CD1c-positive myeloid dendritic cell (primary cell): ENCODE results near the gene FAM50B.

Experiments used
- DNase-seq: peaks from one replicate; pipeline ENCODE4 v3.0.0-alpha.2; 2016; ENCODE audit errors: extremely low spot score

FAM50B gene, protein sequence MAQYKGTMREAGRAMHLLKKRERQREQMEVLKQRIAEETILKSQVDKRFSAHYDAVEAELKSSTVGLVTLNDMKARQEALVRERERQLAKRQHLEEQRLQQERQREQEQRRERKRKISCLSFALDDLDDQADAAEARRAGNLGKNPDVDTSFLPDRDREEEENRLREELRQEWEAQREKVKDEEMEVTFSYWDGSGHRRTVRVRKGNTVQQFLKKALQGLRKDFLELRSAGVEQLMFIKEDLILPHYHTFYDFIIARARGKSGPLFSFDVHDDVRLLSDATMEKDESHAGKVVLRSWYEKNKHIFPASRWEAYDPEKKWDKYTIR

DNA sequence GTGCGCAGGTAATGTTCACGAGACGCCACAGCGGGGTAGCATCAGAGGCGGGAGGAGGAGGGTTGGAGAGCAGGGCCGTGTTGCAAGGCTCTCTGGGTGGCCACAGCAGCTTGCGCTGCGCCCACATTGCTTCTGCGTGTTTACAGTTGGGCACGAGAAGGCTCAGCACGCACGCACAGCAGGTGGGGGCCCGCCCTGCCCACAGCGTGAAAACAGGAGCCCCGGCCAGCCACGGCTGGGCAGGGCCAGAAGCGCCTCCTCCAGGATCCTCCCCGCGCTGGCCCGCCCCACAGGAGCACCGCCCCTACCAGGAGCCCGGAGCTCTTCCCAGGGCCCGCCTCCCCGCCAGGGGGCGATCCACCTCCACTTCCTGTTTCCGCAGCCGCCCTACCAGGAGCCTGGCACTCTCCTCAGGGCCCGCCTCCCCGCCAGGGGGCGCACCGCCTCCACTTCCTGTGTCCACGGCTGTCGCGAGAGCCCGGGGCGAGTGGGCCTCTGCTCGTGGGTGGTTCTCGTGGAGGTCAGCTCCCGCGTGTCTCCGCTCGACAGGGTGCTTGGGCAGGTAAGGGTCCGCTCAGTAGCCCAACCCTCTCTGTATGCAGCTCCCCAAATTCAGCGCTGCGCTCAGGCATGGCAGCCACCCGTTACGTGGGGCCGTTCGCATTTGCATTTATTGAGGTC, at the start of gene FAM50B:
TSS of gene FAM50B (plus strand) at position 449 of the 681 bp plus-strand sequence. CDS start 439 bp downstream, outside the sequence.
- DNase-seq, result peak; percentile 92

DNA sequence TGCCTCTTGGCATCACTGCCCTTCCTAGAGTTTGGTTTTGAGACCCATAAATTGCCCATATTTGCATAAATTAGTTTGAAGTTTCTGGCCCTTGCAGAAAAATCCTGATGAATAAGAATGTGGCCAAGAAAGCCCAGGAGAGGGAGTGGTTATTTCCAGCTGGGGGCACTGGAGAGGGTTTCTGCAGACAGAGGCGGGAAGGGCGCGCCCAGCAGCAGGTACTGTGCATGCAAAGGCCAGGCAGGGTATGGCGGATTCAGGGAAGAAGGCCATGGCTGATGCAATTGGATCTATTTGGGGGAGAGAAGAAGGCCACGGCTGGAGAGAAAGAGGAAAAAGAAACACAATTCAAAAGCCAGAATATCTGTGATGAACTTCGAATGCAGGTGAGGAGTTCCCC, 49.5 kb upstream of the FAM50B start:
- no peak for DNase-seq

DNA sequence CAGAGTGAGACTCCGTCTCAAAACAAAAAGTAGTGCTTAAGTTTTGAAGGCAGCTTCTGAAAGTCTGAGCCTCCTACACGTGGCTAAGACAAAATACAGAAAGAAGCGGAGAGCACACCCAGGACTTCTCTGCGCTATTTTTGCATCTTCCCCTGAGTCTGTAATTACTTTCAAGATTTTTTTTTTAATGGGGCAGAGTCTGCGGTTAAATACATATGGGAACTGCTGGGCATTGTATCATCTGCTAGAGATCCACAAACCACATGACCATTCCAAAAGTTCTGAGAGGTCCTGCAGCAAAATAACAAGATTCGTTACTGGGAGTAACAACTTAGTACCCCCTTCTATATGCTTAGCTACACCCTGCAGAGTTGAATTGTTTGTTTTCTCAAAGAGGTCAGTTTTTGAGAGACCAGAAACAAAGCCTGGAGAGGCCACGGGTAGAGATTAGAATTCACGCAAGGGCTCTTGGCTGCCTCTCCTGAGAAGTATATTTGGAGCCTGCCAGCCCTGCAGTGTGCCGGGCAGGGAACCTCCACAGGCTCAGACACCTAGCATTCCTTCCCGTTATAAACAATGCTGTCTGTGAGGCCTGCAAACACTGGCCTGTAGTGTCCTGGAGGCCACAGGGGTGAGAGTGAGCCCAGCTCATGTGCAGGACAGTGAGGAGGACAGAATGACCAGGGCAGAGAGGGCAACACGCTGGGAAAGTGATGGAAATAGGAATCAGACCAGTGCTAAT, 48.2 kb upstream of the FAM50B start:
- no peak for DNase-seq

DNA sequence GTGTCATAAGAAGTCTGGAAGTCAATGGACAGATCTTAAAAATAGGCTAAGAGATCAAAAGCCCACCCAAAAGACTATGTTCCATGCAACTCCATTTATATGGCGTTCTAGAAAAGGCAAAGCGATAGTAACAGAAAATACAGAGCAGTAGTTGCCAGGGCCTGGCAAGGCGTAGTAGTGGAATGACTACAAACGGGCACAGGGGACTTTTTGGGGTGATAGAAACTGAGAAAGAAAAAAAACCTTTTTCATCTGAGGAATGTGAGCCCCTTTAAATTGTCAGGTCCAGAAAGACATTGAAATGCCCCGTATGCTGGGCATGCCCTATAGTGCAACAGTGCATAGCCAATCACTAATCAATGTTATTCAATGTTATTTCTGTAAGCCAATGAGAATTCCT, 47.2 kb upstream of the FAM50B start:
- DNase-seq, result no peak

DNA sequence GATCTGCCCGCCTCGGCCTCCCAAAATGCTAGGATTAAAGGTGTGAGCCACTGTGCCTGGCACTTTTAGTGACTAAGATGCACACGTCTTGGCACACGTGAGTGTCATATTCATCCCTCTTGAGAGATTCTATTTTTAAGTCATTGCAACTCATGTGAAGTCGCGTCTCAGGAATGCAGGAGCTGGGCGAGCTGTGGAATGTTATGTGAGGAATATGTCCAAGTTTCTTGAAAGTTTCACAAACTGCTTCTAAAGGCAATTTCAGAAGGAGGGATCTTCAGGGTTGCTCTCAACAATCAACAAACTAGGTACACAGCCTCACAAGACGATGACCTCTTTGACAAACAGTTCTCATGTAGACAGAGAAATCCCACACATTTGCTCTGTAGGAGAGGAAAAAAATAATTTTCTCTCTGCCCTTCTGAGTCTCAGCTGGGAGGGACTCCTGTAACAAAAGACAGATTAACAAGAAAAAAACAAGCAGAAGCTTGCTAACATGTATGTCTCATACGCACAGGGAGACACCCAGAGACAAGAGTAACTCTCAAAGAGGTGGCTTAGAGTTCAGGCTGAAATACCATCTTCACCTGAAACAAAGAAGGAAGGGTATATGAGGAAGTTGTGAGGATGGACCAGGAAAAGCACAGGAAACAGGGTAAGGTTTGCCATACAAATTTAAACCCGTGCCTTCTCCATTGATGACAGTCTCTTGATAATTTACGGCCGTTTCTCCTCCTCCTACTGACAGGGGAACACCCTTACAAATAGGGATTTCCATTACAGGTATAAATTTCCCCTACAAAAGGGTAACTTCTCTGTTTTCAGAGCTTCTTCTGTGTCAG, 45.3 kb upstream of the FAM50B start:
- no peak for DNase-seq

DNA sequence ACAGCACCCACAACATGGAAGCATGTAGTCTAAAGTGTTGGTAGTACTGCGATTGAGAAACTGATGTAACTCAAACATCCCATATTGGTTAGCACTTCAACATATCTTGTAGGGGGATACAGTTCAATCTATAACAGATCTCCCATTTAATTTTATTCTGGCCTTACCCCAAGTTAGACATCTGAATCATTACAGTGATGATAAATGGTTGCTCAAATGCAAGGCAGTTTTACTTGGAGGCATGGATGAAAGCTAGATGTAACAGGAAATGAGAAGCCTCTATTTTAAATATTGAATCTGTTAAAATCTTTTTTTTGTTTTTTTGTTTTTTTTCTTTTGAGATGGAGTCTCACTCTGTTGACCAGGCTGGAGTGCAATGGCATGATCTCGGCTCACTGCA, 44.2 kb upstream of the FAM50B start:
- no peak for DNase-seq

DNA sequence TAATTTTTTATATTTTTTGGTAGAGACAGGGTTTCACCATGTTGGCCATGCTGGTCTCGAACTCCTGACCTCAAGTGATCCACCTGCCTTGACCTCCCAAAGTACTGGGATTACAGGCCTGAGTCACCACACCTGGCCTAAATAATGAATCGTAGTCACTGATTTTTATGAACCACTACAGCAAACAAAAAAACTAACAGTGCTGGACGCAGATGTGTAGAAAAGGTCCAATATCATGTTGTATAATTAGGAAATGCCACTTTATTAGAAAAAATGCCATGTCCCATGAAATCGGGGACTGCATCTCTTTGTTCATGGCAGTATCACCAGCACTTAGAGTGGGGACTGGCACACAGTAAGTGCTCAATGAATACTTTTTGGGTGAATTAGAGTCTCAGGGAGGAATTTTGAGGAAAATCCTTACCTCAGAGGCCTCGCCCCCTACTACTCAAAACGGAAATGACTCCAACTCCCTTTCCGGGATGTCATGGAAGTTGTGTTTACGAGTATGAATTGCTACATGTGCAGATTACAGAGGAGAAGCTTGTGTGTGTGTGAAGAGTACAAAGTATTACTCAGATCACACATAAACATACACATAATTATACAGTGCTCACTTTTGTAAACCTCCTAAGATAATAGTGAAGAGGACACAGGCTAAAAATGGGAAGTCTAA, 43.6 kb upstream of the FAM50B start:
- no peak for DNase-seq

DNA sequence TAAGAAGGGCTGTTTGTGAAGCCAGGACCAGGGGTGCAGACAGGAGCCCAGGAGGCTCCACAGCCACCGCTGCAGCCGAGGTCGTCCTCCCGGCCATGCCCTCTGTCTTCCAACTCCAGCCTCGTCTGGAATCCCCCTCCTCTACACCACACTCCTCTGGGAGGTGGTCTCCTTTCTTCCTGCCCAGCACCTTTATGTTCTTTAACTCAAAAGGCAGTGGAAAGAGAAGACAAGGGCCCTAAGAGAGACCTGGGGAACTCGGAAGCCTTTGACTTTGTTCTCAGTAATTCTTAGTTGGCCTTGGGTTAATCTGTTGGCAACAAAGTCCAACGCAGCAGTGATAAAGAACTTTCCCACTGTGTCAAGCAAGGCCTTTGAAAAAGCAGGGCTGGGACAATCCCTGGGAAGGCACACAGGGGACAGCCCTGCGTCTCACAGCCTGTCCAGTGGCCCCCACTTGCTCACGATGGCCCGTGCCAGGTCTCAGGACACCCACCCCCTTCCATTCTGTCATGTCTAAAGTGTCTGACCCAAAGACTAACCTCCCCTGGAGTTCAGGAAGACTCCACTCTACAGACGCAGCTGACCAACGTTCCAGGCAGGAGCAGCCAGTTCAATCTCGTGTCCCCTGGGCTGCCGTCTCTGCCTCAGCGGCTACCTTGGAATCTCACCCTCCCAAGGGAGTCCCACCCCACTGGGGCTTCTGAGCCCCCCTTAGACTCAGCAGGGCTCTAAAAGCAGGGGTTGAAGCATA, 42.8 kb upstream of the FAM50B start:
- no peak for DNase-seq

DNA sequence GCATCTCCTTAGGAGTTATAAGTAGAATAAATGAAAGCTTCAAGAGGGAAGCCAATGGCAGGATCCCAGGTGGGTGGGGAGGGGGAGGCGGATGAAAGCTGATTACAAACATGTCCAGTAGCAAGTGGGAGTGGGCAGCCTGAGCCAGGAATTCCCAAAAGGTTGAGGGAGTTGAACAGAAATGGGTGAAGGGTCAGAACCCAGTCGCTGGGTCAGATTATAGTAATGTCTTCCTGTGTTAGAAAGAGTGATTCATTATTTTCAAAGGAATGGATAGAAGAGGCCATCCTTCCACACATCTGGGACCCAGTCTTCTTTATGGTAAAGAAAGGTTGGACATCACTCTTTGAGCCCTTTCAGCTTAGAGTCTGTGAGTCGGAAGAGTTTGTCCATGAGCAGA, 41.0 kb upstream of the FAM50B start:
- no peak for DNase-seq

DNA sequence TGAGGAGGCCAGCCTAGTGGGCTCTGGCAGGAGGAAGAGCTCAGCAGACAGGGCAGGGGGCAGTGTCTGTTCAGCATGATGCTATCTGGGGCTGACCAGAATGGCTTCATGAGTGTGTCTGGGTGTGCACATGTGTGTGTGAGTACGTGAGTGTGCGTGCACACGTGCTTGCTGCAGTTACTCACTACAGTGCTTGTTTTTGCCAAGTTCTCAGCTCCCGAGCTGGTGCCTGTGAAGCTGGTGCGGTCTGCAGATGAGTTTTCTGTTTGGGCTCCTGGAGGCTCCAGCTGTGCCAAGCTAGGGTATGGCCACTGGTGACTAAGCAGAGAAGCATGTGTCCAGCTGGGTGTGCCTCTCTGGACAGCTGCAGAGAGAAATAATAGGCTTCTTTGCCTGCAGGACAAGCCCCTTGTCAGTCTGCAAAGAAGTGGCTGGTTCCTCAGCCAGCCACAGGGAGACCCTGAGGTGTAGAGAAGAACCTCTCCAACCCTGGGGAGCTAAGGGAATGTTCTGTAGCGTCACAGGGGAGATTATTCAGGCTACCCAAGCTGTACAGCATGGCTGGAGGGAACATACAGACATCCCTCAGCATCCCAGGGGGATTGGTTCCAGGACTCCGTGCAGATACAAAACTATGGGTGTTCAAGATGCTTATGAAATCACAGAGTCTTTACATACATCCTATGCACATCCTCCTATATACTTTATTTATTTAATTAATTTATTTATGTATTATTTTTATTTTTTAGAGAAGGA, 40.2 kb upstream of the FAM50B start:
- DNase-seq, result no peak

DNA sequence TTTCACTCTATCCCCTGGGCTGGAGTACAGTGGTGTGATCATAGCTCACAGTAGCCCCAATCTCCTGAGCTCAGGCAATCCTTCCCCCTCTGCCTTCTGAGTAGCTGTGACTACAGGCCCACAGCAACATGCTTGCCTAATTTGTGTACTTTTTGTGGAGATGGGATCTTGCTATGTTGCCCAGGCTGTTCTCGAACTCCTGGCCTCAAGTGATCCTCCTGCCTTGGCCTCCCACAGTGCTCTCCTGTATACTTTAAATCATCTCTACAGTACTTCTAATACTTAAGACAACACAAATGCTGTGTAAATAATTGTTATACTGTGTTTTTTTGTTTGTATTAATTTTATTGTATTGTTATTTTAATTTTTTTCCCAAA, 39.7 kb upstream of the FAM50B start:
- DNase-seq, result no peak

DNA sequence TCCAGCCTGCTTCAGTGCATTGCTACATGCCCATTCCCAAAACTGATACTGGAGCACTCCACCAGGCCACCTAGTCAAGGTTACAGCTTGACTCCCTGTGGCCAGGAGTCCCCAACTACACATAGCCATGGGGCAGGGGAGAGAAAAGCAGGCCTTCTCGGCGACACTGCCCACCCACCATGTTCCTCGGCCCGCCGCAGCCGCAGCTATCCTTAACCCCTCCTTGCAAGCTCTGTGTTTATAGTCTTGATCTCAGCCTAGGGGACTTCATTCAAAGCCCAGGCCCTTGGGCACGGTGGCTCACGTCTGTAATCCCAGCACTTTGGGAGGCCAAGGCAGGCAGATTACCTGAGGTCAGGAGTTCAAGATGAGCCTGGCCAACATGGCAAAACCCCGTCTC, 39.2 kb upstream of the FAM50B start:
- no peak for DNase-seq

DNA sequence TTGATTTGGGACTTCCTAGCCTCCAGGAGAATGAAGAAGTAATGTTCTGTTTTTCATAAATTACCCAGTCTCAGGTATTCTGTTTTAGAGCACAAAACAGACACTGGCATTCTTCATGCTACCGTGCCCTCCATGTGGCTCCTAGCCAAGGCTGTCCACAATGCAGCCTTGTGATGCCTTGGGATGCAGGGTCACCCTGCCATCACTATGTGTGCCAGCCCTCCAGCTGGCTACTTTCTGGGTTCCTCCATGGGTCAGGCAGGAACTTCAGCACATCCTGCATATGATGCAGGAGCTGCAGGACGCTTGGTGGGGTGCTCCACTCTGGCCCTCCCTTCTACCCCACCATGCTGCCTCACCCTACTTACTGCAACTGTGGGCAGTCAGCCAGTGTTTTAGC, 38.0 kb upstream of the FAM50B start:
- DNase-seq, result no peak

DNA sequence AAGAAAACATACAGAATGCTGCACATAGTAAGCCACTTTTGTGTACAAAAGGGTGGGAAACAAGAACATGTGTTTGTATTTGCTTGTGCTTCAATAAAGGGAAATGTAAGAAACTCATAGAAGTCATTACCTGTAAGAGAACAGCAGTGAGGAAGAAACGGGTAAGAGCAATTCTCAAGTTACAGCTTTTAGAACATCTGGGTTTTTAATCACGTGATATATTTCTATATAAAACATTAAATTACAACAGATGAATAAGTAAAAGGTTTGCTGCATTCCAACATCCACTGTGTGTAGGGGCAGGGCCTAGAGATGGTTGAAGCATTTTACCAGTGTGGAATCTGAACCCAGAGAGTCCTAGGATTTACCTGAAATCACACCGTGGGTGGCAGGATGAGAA, 36.6 kb upstream of the FAM50B start:
- no peak for DNase-seq

DNA sequence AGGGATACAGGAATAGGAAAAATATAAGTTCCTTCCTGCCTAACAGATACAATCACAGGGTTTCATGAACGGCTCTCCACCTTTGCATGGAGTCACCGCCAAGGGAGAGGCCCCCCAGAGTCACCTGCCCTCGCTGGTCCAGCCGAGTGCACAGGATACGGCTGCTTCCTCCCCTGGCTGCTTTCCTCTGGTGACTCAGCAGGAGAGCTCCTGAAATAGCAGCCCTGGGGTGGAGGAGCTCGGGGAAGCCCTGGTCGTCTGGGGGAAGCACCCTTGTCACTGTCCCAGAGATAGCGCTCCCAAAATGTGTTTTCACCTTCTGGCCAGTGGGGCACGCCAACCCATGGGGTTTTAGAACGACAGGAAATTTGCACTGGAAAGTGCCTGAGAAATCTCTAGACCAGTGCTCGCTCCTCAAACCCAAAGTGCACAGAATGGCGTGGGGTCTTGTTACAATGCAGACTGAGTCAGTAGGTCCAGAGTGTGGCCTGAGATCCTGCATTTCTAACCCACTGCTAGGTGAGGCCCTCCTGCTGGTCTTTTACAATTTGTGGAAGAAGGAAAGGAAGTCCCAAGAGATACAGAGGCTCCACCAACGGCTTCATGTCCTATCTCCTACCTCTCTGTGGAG, 35.9 kb upstream of the FAM50B start:
- peak; percentile 16 for DNase-seq

DNA sequence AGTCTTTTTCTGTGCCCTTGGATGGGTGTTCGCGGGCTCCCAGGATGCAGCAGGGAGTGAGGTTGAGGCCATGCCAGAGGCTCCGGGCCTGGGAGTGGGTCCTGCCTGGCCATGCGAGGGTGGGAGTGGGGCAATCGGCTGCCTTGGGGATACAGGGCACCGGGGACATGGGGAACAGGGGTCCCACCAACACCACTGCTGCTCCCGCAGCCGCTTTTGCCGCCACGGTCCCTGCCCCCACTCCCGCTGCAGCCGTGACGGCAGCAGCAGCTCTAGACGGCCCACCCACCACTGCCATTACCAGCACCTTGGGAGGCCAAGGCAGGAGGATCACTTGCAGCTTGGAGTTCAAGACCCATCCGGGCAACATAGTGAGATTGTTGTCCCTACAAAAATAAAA, 35.3 kb upstream of the FAM50B start:
- DNase-seq, result no peak

DNA sequence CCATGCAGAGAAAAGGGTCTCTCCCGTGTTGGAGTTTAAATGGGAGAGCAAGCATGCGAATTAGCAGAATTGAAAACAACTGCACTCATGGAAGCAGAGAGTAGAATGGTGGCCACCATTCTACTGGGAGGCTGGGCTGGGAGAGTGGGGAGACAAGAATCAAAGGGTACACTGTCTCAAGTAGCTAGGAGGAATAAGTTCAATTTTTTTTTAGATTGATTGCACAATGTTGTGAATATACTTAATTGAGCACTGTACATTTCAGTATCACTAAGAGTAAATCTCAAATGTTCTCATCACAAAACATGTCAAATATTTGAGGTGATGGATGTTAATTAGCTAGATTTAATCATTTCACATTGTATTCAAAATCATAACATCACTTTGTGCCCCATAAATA, 34.6 kb upstream of the FAM50B start:
- no peak for DNase-seq

DNA sequence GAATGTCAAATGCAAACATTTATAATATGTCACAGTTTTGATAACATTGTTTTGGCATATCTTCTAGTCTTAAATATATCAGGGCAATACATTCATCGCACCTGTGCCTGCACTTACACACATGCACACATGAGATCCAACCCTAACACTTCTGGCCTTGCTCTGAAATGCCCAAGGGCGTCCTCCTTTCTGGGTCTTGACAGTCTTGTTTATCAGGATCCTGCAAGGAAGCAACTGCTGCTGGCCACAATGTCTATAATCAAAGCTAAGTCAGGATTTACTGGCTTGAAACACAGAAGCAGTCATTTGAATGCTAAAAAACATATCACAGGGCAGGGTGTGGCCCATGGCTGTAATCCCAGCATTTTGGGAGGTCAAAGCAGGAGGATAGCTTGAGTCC, 32.9 kb upstream of the FAM50B start:
- no peak for DNase-seq
